Endometrial microvascular endothelial cells (primary cell): Measurements from ENCODE around the gene SERGEF. TPM values are rescaled to one million over a fixed set of nuclear protein-coding genes. Genes with fewer than 3 reads are reported as not detected.

ENCODE experiments used
- in situ Hi-C: cut with HindIII; loops from 2 replicates; pipeline ENCODE4 v1.10.0; 2017; ENCODE audit warnings: low sequenced_read_pairs, low pct_unique_long_range_greater_than_20kb; ENCODE audit errors: inconsistent ontology term
- total RNA-seq: library from RNA; depleted of rRNA; stranded (reverse); fragments of >200 nt; gene quantifications from one replicate; pipeline ENCODE4 v1.2.3, GENCODE V29; 2015; ENCODE audit errors: inconsistent ontology term

Gene SERGEF
- total RNA-seq, 1 donor from 2014 or later: 18.5 TPM

DNA sequence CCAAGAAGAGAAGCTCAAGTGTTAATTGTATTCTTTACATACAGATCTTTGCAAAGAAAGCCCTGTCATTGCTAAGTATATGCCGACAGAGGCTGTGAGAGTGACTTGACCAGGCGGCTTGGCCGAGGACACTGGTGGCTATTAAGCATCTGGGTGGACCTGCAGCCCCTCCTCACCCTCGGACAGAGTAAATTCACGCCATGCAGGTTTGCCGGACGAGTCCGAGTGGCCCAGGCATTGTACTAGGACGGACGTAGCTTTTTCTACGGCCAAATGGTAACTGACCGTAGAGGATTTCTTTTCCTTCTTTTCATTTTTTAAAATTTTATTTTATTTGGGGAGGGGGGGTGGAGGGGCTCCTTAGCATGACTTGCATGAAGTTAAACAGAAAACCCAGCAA lies 231.2 kb downstream of the SERGEF start:
- in situ Hi-C loops: no loop called here

DNA sequence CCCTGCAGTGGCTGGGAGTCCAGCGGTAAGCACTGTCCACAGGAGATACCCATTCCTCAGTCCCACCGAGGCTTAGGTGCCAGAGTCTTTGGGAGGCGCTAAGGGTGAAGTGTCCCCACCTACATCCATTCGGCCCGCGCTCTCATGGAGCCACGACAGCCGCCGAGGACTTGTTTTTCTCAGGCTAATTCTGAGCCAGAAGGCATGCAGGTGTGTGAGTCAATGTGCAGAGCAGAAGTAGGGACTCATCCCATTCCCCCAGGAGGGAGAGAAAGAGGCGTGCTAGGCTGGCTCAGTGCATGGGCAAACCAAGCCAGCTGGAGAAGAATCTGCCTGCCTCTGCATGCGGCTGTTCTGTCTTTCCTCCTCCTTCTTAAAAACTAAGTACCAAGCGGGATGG lies 231.6 kb downstream of the SERGEF start:
- in situ Hi-C loops: no loop called here

DNA sequence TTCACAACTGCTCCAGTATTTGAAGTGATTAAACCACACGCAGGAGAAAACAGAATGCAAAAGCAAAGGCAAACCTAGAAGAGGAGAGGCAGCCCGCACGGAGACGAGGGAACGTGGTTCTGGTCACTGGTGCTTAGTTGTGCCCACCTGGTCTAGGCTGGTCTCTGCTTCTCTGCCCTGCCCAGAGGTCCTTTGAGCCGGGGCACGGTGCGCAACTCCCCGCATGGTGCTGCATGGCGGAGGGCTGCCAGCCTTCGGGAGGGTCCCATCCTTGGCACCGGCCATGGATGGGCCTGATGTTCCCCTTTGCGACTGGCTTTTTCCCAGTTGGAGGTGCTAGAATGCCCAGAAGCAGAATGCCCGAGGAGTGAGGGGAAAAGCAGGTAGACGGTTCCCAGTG lies 232.2 kb downstream of the SERGEF start:
- in situ Hi-C loops: no loop called here

DNA sequence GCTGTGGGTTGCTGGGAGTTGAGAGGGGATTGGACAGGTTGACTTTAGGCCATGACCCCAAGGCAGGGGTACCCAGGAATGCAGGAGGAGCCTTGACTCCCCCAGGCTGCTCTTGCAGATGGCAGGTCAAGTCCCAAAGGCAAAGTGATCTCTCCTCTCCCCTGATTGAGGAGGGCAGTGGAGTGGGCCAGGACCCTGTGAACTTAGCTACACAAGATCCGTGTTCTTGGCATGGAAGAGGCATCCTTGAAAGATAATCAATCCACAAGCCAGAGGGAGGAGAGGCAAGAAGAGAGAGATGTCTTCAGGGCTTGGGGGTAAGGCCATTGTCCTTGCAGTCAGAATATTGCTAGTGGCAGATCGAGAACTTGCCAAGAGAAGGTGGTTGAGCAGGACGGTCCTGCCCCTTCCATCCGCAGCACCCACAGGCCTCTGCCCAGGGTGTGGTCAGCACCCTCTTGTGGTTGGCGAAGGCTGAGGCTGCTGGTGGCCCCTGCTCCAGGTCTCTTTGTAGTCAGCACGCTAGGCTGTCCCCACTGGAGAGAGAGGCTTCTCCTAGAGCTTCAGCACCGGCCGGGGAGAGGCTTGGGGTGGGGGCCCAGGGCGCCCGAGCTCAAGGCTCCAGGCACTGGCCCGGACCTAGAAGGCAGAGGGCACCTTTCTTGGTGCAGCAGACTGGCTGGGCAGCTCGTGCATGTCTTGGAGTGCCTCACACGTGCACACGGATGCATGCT lies 232.8 kb downstream of the SERGEF start:
- in situ Hi-C loops: no loop called here

DNA sequence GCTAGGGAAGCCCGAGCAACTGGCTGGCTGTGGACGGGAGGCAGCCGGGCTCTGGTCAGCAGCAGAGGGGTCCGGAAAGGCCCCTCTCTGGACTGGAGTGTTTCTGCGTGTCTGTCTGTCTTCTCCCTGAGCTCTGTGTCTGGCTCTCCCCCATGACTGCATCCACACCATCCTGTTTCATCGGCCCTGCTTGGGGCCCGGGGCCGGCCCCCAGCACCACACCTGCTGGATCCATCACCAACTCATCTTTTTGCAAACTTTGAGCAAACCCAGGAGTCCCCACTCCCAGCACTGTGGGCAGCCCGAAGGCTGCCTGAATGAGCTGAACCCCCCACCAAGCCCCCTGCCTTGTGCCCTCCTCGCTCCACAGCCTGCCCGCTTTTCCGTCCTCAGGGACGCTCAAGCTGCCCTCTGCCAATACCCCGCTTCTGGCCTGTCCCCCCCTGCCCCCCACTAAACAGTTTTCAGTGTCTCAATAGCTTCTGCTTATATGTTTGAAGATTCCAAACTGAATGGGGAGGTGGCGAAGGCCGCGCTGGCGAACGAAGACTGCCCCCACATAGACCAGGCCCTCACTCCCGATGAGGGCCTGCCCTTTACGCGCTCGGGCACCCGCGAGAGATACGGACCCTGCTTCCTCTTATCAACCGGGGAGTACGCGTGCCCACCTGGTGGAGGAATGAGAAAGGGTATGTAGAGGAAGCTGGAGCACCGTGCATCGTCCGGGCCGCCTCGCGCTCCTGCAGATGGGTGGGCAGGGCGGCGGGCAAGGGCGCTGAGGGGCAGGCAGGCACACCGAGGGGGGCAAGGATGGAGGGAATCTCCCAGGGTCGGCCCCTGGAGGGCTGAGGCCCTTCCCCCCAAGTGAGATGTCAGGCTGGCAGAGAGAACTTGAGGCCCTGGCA lies 233.6 kb downstream of the SERGEF start:
- in situ Hi-C loops: no loop called here

DNA sequence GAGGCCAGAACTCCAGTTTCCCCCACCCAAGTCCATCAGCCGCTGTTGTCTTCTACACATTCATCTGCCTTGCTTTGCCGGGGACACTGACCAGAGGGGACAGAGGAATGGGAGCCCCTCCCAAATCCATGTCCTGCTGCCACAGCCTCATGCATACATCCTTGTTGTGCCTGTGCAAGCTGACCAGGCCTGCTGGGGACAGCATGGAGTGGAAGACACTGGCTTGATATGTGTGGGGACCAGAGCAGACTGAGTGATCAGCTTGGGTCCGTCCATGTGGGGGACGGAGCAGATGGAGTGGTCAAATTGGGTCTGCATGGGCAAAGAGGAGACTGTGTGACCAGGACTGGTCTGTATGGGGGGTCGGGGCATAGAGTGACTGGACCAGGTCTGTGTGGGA lies 234.5 kb downstream of the SERGEF start:
- in situ Hi-C loops: no loop called here

DNA sequence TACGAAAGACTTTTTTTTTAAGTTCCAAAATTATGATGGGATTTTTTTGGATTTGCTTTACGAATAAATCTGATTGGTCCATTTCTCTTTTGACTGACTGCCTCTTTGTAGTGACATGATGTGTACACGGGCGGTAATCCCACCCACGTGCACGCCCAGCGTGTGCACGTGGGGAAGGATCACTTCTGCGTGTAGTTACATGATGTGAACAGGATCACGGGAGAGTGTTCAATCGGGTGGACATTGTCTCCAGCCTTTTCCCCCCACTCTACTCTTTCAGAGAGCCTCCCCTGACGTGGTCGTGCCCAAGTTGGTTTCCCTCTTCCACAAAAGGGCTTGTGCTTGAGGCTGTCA lies 235.1 kb downstream of the SERGEF start:
- in situ Hi-C loops: no loop called here

DNA sequence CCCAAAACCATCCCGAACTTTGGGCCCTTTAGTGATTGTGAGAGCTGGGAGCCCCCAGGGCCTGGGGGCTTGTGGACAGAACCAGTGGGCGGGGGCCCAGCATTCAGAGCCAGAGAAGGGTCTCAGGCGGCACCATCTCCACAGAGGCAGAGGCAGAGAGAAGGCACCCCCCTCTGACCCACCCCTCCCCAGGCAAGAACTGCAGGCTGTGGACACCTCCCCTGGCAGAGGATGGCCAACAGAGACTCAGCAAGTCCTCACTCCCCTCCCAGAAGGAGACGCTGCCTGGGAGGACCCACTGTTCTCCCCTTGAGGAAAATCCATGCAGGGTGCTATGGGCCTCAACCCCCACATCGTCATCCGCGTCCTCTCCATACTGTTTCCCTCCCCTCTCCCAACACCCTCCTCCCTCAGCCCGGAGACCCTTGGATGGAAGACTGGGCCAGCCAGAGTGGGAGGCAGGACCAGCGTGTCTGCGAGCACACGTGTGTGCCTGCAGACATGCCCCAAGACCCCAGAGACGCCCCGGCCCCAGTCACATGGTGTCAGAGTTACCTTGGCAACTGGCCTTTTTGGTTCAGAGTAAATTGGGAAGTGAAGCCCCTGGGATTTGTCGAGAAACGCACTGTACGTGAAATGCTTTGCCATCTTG lies 235.6 kb downstream of the SERGEF start:
- in situ Hi-C loops: no loop called here

DNA sequence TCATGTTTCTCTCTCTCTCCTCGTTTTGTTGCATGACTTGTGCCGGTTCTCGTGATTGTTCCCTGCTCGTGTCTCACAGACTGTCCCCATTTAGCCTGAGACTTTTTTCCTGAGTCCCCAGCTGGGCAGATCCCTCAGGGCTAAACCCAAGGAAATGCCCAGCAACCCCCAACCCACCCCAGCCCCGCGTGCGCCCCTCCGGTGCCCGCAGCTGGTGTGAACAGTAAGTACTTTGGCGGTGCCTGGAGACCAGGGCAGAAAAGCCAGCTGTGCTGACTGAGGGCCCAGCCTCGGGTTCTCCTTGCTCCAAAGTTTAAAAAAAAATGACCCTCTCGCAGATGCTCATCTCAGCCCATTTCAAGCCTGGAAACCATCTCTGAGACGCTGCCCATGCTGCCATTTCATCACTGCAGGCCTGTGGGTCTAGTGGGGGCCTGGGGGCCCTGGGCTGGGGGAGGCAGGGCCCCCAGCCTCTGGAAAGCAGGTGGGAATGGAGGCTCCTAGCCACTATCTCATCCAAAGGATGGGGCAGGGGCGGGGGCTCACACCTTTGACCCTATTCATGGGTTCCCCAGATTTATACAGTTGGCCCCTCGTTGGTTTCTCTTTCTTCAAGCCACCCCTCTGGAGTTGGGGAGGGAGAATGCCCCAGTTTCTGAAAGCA lies 236.5 kb downstream of the SERGEF start:
- in situ Hi-C loops: no loop called here

DNA sequence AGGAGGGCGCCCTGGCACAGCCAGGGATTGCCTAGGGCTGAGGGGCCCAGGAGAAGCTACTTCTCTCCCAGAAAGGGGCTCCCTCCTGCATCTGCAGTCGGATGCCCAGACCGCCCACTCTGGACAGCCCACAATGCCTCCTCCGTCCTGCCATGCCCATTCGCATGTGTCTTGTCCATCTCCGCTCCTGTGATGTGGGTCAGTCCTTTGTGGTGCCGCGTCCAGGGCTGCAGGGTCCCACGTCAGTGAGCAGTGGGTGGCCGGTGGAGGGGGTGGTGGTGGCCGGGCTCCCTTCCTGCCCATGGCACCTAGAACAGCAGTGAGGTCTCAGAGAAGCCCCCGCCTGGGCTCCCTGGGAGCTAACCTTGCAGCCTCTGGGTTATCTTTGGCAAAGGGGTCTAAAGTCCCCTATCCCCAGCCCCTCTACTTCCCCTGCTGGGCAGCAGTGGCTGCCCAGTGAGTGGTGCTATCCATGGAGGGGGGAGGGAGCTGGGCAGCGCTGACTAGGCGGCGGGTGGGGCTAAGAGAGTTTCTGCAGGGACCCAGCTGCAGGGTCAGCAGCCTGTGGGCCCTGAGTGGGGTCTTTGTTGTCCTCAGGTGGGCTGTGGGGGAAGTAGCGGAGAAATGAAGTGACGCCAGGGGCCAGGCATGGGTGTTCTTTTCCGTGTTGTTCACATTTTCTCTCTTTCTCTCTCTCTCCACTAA lies 237.2 kb downstream of the SERGEF start:
- in situ Hi-C loops: no loop called here

DNA sequence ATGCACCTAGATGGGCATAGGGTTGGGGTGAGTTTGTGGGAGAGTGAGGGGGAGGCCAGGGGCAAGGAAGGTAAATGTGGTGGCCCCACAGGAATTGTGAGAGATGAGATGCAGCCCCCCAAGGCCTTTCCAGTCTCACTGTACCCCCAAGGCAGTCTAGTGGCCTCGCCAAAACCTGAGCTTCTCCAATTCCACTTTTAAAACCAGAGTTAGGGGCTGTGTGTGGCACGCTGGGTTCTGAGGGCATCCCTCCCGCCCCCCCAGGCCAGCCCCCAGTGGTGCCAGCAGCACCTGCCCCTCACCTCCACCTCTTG lies 237.9 kb downstream of the SERGEF start:
- in situ Hi-C loops: no loop called here

DNA sequence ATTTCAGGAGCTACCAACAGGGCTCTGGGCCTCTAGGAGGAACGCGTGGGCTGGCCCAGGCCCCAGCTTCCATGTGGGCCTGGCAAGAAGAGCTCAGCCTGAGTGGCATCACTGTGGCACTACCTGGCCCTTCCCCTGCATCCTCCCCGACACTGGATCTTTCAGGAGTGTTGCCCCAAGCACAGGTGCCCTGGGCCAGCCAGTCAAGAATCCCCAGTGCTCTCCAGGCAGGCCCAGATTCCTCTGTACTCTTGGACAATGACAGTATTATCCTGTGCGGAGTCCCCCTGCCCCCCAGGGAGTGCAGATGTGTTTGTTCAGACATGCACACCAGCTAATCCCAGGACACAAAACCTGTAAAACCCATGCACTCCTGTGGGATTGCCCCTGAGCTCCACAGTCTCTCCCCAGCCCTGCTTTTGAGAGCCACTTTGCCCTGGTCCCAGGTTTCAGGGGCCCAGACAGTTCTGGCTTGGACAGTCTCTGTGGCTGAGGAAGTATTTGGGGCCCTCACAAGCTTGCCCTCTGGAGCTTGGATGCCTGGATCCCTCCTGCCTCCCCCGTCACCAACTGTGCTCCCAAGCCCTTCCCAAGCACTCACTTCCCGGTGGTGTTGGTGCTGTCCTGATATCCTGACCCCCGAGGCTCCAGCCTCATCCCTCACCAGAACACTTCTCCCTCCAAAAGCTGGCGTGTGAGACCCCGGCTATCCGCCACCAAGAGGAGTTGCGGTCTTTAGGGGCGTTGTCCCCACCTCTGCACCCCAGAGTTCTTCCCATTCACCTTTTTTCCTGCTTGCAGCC lies 238.4 kb downstream of the SERGEF start:
- in situ Hi-C loops: no loop called here

DNA sequence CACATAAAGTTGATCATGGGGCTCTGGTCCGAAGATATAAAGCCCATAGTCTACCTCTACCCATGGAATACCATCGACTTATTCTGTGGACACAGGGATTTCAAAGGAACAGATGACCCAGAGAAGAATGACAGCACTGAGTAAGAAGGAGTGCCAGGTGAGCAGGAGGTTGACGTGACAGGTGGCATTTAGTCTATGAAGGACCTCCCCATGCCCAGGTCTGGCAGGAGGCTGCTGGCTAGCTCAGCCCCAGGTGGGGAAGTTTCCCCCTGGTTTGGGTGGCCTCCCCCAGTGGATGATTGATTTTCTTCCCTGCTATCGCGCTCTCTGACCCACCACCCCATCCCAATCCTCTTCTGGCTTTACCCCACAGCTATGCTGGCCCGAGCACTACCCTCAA lies 239.2 kb downstream of the SERGEF start:
- in situ Hi-C loops: no loop called here

DNA sequence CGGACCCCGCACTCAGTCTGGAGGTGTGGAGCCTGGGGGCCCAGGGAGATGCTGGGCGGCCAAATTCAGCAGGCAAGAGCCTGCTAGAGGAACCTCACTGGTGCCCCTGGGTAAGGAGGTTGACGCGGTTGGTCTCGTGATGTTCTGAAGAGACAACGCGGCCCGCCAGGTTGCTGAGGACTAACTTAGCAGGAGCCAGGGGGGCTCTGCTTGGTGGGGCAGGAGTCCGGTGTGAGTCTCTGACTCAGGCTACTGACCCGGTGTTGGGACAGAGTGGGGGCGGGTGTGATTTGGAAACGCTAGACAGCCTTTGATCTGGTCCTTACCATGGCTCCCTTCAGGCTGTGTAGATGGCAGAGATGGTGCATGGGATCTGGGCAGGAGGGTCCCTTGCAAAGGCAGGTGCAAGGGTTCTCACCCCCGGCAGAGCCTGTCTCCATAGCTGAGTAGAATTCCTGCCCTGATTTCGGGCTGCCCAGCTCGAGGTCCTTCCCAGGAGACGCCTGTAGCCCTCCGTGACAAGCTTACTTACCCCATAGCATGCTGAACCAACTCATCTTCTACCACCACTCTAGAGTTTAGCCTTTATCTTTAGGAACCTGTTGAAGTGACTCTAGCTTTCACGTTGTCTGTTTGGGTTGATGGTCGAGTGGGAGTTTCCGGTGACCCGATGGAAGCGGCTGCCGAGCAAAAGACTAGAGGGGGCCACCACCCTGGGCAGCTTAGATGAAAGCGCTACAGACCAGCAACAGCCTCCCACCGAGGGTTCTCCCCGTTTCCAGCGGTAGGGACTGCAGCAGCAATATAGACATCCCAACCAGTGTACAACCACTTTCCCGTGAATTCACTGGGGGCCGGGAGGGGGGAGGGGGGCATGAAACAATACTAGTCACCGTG lies 239.9 kb downstream of the SERGEF start:
- in situ Hi-C loops: no loop called here

DNA sequence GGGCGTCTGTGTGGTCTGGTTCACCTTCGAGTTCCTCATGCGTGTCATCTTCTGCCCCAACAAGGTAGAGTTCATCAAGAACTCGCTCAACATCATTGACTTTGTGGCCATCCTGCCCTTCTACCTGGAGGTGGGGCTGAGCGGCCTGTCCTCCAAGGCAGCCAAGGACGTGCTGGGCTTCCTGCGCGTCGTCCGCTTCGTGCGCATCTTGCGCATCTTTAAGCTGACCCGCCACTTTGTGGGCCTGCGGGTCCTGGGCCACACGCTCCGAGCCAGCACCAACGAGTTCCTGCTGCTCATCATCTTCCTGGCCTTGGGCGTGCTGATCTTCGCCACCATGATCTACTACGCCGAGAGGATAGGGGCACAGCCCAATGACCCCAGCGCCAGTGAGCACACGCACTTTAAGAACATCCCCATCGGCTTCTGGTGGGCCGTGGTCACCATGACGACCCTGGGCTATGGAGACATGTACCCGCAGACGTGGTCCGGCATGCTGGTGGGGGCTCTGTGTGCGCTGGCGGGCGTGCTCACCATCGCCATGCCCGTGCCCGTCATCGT lies 240.9 kb downstream of the SERGEF start:
- in situ Hi-C loops: no loop called here

DNA sequence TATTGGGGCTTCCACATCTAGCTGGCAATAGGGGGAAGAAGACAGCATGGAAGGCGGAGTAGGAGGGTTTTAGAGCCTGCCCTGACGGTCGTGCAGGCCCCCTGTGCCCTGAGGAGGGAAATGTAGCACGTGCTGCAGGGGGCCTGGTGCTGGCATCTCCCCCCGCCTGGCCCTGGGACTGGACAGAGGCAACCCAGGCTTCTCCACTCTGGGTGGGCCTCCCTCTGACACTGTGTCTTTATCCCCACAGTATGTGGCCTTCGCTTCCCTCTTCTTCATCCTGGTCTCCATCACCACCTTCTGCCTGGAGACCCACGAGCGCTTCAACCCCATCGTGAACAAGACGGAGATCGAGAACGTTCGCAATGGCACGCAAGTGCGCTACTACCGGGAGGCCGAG lies 241.4 kb downstream of the SERGEF start:
- in situ Hi-C loops: no loop called here

DNA sequence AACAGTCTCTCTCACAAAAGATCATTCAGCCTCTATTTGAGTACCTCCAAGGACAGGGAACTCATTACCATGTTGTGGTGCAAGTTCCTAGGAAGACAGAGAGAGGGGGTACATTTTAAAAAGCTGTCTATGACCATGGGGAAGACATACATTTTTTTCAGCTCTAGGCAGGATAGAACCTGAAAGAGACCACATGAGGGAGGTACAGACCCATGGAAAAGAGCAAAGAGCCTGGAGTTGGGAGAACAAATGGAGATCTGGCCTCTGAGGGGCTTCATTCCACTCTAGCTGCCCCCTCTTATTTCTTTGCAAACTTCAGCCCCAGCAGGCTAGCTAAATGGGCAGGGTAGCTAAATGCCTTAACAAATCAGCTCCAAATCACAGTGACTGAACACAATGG lies 241.9 kb downstream of the SERGEF start:
- in situ Hi-C loops: no loop called here
